Measurements from ENCODE around the gene CNTN5.

CNTN5 gene

GRCh38 chr11:99535819-99536218 lies 515.1 kb downstream of the CNTN5 start (continued):
- TF ChIP-seq AEBP2 (tag by site-specific recombination; IDR thresholded peaks at IDR 0.05; ENCODE audit: borderline replicate concordance) (no peak), ZNF776 (tag by site-specific recombination; IDR thresholded peaks at IDR 0.05; ENCODE audit: borderline replicate concordance) (no peak), ZBTB11 (tag by site-specific recombination; conservative IDR thresholded peaks at IDR 0.05; ENCODE audit: low read depth) (no peak), ZNF311 (tag by site-specific recombination; IDR thresholded peaks at IDR 0.05; ENCODE audit: borderline replicate concordance) (no peak), GLIS2 (tag by site-specific recombination; IDR thresholded peaks at IDR 0.05) (no peak), ZNF785 (tag by site-specific recombination; IDR thresholded peaks at IDR 0.05) (no peak), ZNF248 (tag by site-specific recombination; IDR thresholded peaks at IDR 0.05) (no peak), INSM2 (tag by site-specific recombination; IDR thresholded peaks at IDR 0.05) (no peak), ZNF169 (tag by site-specific recombination; IDR thresholded peaks at IDR 0.05) (no peak), ZNF624 (tag by site-specific recombination; IDR thresholded peaks at IDR 0.05) (no peak), ZFP69B (tag by site-specific recombination; IDR thresholded peaks at IDR 0.05) (no peak)

GRCh38 chr11:99537681-99538080 lies 516.9 kb downstream of the CNTN5 start:
- POLR2A ChIA-PET, result no interaction called here
- H3K9me3 ChIP-seq (ENCODE audit: control insufficient read depth, insufficient read depth, low read depth, low read length), result no peaks in the 10 kb centered on the region
- no peaks in the 10 kb centered on the region for H3K36me3 ChIP-seq (ENCODE audit: control insufficient read depth in 2 of 2, insufficient read depth in 1 of 2, low read length in 2 of 2)
- TF ChIP-seq HOXD13 (CRISPR knock-in tag; IDR thresholded peaks at IDR 0.05; ENCODE audit: borderline replicate concordance), result no peak
- no peak for TF ChIP-seq ZNF248 (tag by site-specific recombination; IDR thresholded peaks at IDR 0.05)
- no peak for TF ChIP-seq ZBTB10 (tag by site-specific recombination; IDR thresholded peaks at IDR 0.05)
- no peak overlapping the region for H3K27ac ChIP-seq (ENCODE audit: extremely low read depth, low read depth, low read length)
- CTCF ChIA-PET, result no interaction called here
- H3K4me1 ChIP-seq (ENCODE audit: control insufficient read depth, insufficient read depth, low read length), result no peaks in the 10 kb centered on the region
- no peak overlapping the region for H3K4me3 ChIP-seq (ENCODE audit: low read depth, low read length)

- no peaks in the 10 kb centered on the region for H3K9me3 ChIP-seq (ENCODE audit: control insufficient read depth, insufficient read depth, low read depth, low read length)
- H3K4me3 ChIP-seq (ENCODE audit: low read depth, low read length), result no peak overlapping the region
- no peaks in the 10 kb centered on the region for H3K36me3 ChIP-seq (ENCODE audit: control insufficient read depth in 2 of 2, insufficient read depth in 1 of 2, low read length in 2 of 2)
- ChIA-PET POLR2A (no interaction called here), CTCF (no interaction called here)
- H3K27ac ChIP-seq (ENCODE audit: extremely low read depth, low read depth, low read length), result no peak overlapping the region
- no peaks in the 10 kb centered on the region for H3K4me1 ChIP-seq (ENCODE audit: control insufficient read depth, insufficient read depth, low read length)
- TF ChIP-seq ZNF23 (tag by site-specific recombination; IDR thresholded peaks at IDR 0.05; ENCODE audit: borderline replicate concordance) (no peak), HOXA7 (CRISPR knock-in tag; IDR thresholded peaks at IDR 0.05; ENCODE audit: borderline replicate concordance) (no peak), ZIC2 (tag by site-specific recombination; IDR thresholded peaks at IDR 0.05) (no peak), ZNF274 (IDR thresholded peaks at IDR 0.05; ENCODE audit: low read length) (no peak), ZNF274 (tag by site-specific recombination; IDR thresholded peaks at IDR 0.05; ENCODE audit: borderline replicate concordance) (no peak), HOXD13 (CRISPR knock-in tag; IDR thresholded peaks at IDR 0.05; ENCODE audit: borderline replicate concordance) (no peak), REST (tag by site-specific recombination; IDR thresholded peaks at IDR 0.05) (no peak), ZNF266 (tag by site-specific recombination; IDR thresholded peaks at IDR 0.05; ENCODE audit: low read depth) (no peak), ZBTB21 (tag by site-specific recombination; IDR thresholded peaks at IDR 0.05) (no peak)
Measured at GRCh38 chr11:99545616-99546015, 524.9 kb downstream of the CNTN5 start.

Data from HEK293 (cell line).